Liver (tissue), 9 donors: ENCODE data around the gene AKAP10. TPM values are rescaled to one million over a fixed set of nuclear protein-coding genes. Genes with fewer than 3 reads are reported as not detected.

Experiments
- DNase-seq: peaks from one replicate; pipeline ENCODE4 v3.0.0-alpha.2; 2017; ENCODE audit warnings: low spot score
- H3K27ac ChIP-seq, 2 donors: one replicate each; pipeline ENCODE4 v1.7.0; 2013; ENCODE audit warnings: inconsistent platforms in 2 of 2, low read length in 2 of 2, control low read depth in 1 of 2, low read depth in 1 of 2, mild to moderate bottlenecking in 1 of 2
- H3K27me3 ChIP-seq, 4 donors: one replicate each; pipeline versions ENCODE4 v1.6.1 to v1.7.0; 2013; ENCODE audit warnings: low read length in 3 of 4, inconsistent platforms in 1 of 4, mild to moderate bottlenecking in 1 of 4, moderate library complexity in 1 of 4; ENCODE audit not compliant: control insufficient read depth in 4 of 4, insufficient read depth in 4 of 4
- H3K36me3 ChIP-seq, 4 donors: one replicate each; pipeline versions ENCODE4 v1.6.1 to v1.7.0; 2013; ENCODE audit warnings: low read length in 3 of 4, mild to moderate bottlenecking in 3 of 4, low read depth in 1 of 4, moderate library complexity in 1 of 4; ENCODE audit not compliant: control insufficient read depth in 4 of 4, insufficient read depth in 3 of 4
- H3K4me1 ChIP-seq, 4 donors: one replicate each; pipeline versions ENCODE4 v1.6.1 to v1.7.0; 2013; ENCODE audit warnings: low read length in 3 of 4, mild to moderate bottlenecking in 3 of 4, moderate library complexity in 1 of 4; ENCODE audit not compliant: control insufficient read depth in 4 of 4, insufficient read depth in 4 of 4
- H3K4me3 ChIP-seq, 3 donors: one replicate each; pipeline versions ENCODE4 v1.6.1 to v1.7.0; 2013; ENCODE audit warnings: low read length in 3 of 3, control low read depth in 1 of 3, low read depth in 1 of 3, mild to moderate bottlenecking in 1 of 3
- H3K9ac ChIP-seq, 2 donors: one replicate each; pipeline ENCODE4 v1.7.0; 2013; ENCODE audit warnings: low read length in 2 of 2, mild to moderate bottlenecking in 2 of 2, moderate library complexity in 2 of 2, control low read depth in 1 of 2, low read depth in 1 of 2
- H3K9me3 ChIP-seq, 4 donors: one replicate each; pipeline versions ENCODE4 v1.6.1 to v1.7.0; 2013; ENCODE audit warnings: low read length in 3 of 4; ENCODE audit not compliant: control insufficient read depth in 4 of 4
- ATF3 ChIP-seq: IDR thresholded peaks from 2 replicates; pipeline ENCODE4 v1.6.1; 2016; ENCODE audit warnings: antibody characterized with exemption
- EGR1 ChIP-seq, 2 donors: IDR thresholded peaks; 2 replicates each; pipeline ENCODE4 v1.6.1; 2016 to 2018; ENCODE audit warnings: antibody characterized with exemption in 2 of 2, low read depth in 2 of 2
- FOXA1 ChIP-seq: IDR thresholded peaks from 2 replicates; pipeline ENCODE4 v1.6.1; 2016; ENCODE audit warnings: antibody characterized with exemption
- FOXA2 ChIP-seq: IDR thresholded peaks from 2 replicates; pipeline ENCODE4 v1.6.1; 2016; ENCODE audit warnings: antibody characterized with exemption
- GABPA ChIP-seq, 2 donors: IDR thresholded peaks in 1 of 2; conservative IDR thresholded peaks in 1 of 2; 2 replicates each; pipeline ENCODE4 v1.6.1; 2016; ENCODE audit warnings: antibody characterized with exemption in 2 of 2, mild to moderate bottlenecking in 1 of 2, moderate library complexity in 1 of 2
- HNF4A ChIP-seq, 2 donors: conservative IDR thresholded peaks; 2 replicates each; pipeline ENCODE4 v1.6.1; 2016; ENCODE audit warnings: antibody characterized with exemption in 2 of 2, mild to moderate bottlenecking in 2 of 2
- HNF4G ChIP-seq: IDR thresholded peaks from 2 replicates; pipeline ENCODE4 v1.6.1; 2016; ENCODE audit warnings: antibody characterized with exemption
- JUND ChIP-seq, 2 donors: IDR thresholded peaks; 2 replicates each; pipeline ENCODE4 v1.6.1; 2016; ENCODE audit warnings: antibody characterized with exemption in 2 of 2
- MAX ChIP-seq: IDR thresholded peaks from 2 replicates; pipeline ENCODE4 v1.6.1; 2016; ENCODE audit warnings: antibody characterized with exemption
- NR2F2 ChIP-seq: IDR thresholded peaks from 2 replicates; pipeline ENCODE4 v1.6.1; 2016; ENCODE audit warnings: antibody characterized with exemption
- RAD21 ChIP-seq, 2 donors: IDR thresholded peaks; 2 replicates each; pipeline ENCODE4 v1.6.1; 2016; ENCODE audit warnings: antibody characterized with exemption in 2 of 2, mild to moderate bottlenecking in 2 of 2
- REST ChIP-seq: IDR thresholded peaks from 2 replicates; pipeline ENCODE4 v1.6.1; 2016; ENCODE audit warnings: antibody characterized with exemption, mild to moderate bottlenecking
- RXRA ChIP-seq, 2 donors: IDR thresholded peaks; 2 replicates each; pipeline ENCODE4 v1.6.1; 2017 to 2018; ENCODE audit warnings: antibody characterized with exemption in 2 of 2, mild to moderate bottlenecking in 1 of 2
- TAF1 ChIP-seq: conservative IDR thresholded peaks from 2 replicates; pipeline ENCODE4 v1.6.1; 2016; ENCODE audit warnings: antibody characterized with exemption, mild to moderate bottlenecking
- ZBTB33 ChIP-seq: IDR thresholded peaks from 2 replicates; pipeline ENCODE4 v1.6.1; 2016; ENCODE audit warnings: antibody characterized with exemption
- WGBS: extraction: QIAGEN DNeasy Blood & Tissue Kit; methylation state at CpG from one replicate; pipeline ENCODE4 v1.1.7; 2013; 5-methylcytosine and 5-hydroxymethylcytosine counted together
- polyA plus RNA-seq, 2 donors: library from polyadenylated mRNA; stranded (reverse) in 1 of 2; unstranded in 1 of 2; fragments of 200-250 nt in 1 of 2; fragments of >200 nt in 1 of 2; fragmentation: Nextera tagmentation in 1 of 2; extraction: Ambion mirVana in 1 of 2; gene quantifications; one replicate each; pipeline versions ENCODE4 v1.2.1 to v1.2.3, GENCODE V29; 2013 to 2015
- total RNA-seq, 2 donors: library from RNA; depleted of rRNA; stranded (reverse); fragments of >200 nt; gene quantifications; one replicate each; pipeline ENCODE4 v1.2.3, GENCODE V29; 2014
- donor health status: healthy.
- donor health status: healthy.
- donor health status: healthy.
- donor health status: healthy.
- donor health status: healthy.

The AKAP10 gene
- total and polyA plus RNA-seq, 4 donors = 4.2 to 16.3 (median 10.1) TPM

GRCh38 chr17:19928299-19928698, 49.3 kb downstream of the AKAP10 start (continued):
- TF ChIP-seq ATF3 (no peak), FOXA2 (no peak)

GRCh38 chr17:19915245-19915978, 62.2 kb downstream of the AKAP10 start:
- no peak overlapping the region for H3K27ac ChIP-seq
- H3K4me1 ChIP-seq = no peaks in the 10 kb centered on the region
- TF ChIP-seq JUND (IDR thresholded peaks at IDR 0.05) = no peak
- no peak for TF ChIP-seq FOXA2
- TF ChIP-seq GABPA (IDR thresholded peaks at IDR 0.05 in 1 of 2, conservative IDR thresholded peaks at IDR 0.05 in 1 of 2) = no peak
- no peak for TF ChIP-seq REST
- no peak for TF ChIP-seq ZBTB33
- no peak for TF ChIP-seq MAX
- no peak for TF ChIP-seq RXRA (IDR thresholded peaks at IDR 0.05)
- TF ChIP-seq TAF1 = no peak
- no peak for TF ChIP-seq NR2F2
- TF ChIP-seq EGR1 (IDR thresholded peaks at IDR 0.05; ENCODE audit: low read depth in 2 of 2) = no peak
- TF ChIP-seq ATF3 = no peak
- no peak for TF ChIP-seq RAD21 (IDR thresholded peaks at IDR 0.05)
- no peak for TF ChIP-seq HNF4G
- DNase-seq = no peak
- H3K27me3 ChIP-seq = no peaks in the 10 kb centered on the region
- H3K4me3 ChIP-seq = no peak overlapping the region
- 98% methylated on average over 2 of the region's 2 CpGs for WGBS
- no peak overlapping the region for H3K9ac ChIP-seq
- H3K9me3 ChIP-seq = no peaks in the 10 kb centered on the region
- peaks cover 8 to 41% (median 31%) of the 10 kb centered on the region in 4 donors for H3K36me3 ChIP-seq

GRCh38 chr17:19911033-19911432, 66.6 kb downstream of the AKAP10 start:
- H3K9ac ChIP-seq = no peak overlapping the region
- peaks cover 4 to 33% (median 26%) of the 10 kb centered on the region in 4 donors for H3K36me3 ChIP-seq
- TF ChIP-seq HNF4A (conservative IDR thresholded peaks at IDR 0.05) = no peak
- no peak for TF ChIP-seq ATF3
- TF ChIP-seq REST = no peak
- no peak for TF ChIP-seq FOXA1
- no peak for TF ChIP-seq MAX
- no peak for TF ChIP-seq RXRA (IDR thresholded peaks at IDR 0.05)
- TF ChIP-seq TAF1 = no peak
- TF ChIP-seq FOXA2 = no peak
- TF ChIP-seq EGR1 (IDR thresholded peaks at IDR 0.05; ENCODE audit: low read depth in 2 of 2) = no peak
- no peak for TF ChIP-seq GABPA (IDR thresholded peaks at IDR 0.05 in 1 of 2, conservative IDR thresholded peaks at IDR 0.05 in 1 of 2)
- TF ChIP-seq ZBTB33 = no peak

More at GRCh38 chr17:19911033-19911432, 66.6 kb downstream of the AKAP10 start:
- Histone ChIP-seq H3K4me1 (peaks cover 1 to 5% (median 3%) of the 10 kb centered on the region in 4 donors), H3K27me3 (no peaks in the 10 kb centered on the region), H3K9me3 (no peaks in the 10 kb centered on the region), H3K4me3 (no peak overlapping the region), H3K27ac (no peak overlapping the region)
- 94% methylated on average over 2 of the region's 2 CpGs for WGBS
- no peak for DNase-seq
